ENCODE results near the gene CPT1A.

Gene CPT1A

DNA sequence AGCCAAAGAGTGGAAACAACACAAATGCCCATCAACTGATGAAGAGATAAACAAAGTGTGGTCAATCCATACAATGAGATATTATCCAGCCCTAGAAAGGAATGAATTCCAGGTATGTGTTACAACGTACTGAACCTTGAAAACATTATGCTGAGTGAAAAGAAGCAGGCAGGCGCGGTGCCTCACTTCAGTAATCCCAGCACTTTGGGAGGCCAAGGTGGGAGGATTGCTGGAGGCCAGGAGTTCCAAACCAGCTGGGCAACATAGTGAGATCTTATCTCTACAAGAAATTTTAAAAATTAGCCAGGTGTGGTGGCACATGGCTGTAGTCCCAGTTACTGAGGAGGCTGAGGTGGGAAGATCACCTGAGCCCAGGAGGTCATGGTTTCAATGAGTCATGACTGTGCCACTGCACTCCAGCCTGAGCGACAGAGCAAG lies 65.7 kb downstream of the CPT1A start:
- TF ChIP-seq, protein P1, sequence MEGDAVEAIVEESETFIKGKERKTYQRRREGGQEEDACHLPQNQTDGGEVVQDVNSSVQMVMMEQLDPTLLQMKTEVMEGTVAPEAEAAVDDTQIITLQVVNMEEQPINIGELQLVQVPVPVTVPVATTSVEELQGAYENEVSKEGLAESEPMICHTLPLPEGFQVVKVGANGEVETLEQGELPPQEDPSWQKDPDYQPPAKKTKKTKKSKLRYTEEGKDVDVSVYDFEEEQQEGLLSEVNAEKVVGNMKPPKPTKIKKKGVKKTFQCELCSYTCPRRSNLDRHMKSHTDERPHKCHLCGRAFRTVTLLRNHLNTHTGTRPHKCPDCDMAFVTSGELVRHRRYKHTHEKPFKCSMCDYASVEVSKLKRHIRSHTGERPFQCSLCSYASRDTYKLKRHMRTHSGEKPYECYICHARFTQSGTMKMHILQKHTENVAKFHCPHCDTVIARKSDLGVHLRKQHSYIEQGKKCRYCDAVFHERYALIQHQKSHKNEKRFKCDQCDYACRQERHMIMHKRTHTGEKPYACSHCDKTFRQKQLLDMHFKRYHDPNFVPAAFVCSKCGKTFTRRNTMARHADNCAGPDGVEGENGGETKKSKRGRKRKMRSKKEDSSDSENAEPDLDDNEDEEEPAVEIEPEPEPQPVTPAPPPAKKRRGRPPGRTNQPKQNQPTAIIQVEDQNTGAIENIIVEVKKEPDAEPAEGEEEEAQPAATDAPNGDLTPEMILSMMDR (IDR thresholded peaks at IDR 0.05; ENCODE audit: low read length) = no peak
- no peak for TF ChIP-seq EZH2 (IDR thresholded peaks at IDR 0.05; ENCODE audit: borderline replicate concordance, low read length)
- Histone ChIP-seq H3K4me1 (ENCODE audit: insufficient read depth, low read length, severe bottlenecking) (no peaks in the 10 kb centered on the region), H3K79me2 (ENCODE audit: insufficient read depth, low read length) (no peaks in the 10 kb centered on the region), H4K20me1 (ENCODE audit: insufficient read depth, low read length) (no peaks in the 10 kb centered on the region), H3K27me3 (ENCODE audit: insufficient read depth, low read length) (no peaks in the 10 kb centered on the region), H3F3A (ENCODE audit: insufficient read depth, low read length) (no peaks in the 10 kb centered on the region), H3K9me3 (ENCODE audit: low read length) (no peaks in the 10 kb centered on the region), H2AFZ (ENCODE audit: low read length) (no peak overlapping the region), H3K4me2 (ENCODE audit: low read length) (no peak overlapping the region), H3K4me3 (ENCODE audit: low read depth, low read length, poor library complexity, severe bottlenecking) (no peak overlapping the region), H3K9me2 (ENCODE audit: low read depth, low read length) (no peaks in the 10 kb centered on the region), H3K36me3 (ENCODE audit: insufficient read depth, low read length) (peaks cover 41% of the 10 kb centered on the region), H3K27ac (ENCODE audit: low read depth, low read length, poor library complexity, severe bottlenecking) (no peak overlapping the region), H3K9ac (ENCODE audit: low read length) (no peak overlapping the region)

DNA sequence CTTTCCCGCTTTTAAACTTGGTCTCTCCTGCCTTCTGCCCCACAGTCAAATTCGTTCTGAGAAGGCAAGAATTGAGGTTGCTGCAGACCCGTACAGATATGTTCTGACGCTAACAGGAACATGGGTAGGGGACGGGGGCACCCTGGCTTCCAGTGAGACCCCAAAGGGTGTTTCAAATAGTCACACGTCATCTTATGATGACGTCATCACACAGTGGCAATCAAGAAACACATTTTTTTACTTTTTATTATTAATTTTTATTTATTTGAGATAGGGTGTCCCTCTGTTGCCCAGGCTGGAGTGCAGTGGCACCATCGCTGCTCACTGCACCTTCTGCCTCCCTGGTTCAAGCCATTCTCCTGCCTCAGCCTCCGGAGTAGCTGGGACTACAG lies 67.5 kb downstream of the CPT1A start:
- no peaks in the 10 kb centered on the region for H3F3A ChIP-seq (ENCODE audit: insufficient read depth, low read length)
- H2AFZ ChIP-seq (ENCODE audit: low read length) = no peak overlapping the region
- H3K27ac ChIP-seq (ENCODE audit: low read depth, low read length, poor library complexity, severe bottlenecking) = no peak overlapping the region
- no peaks in the 10 kb centered on the region for H3K27me3 ChIP-seq (ENCODE audit: insufficient read depth, low read length)
- no peak for TF ChIP-seq EZH2 (IDR thresholded peaks at IDR 0.05; ENCODE audit: borderline replicate concordance, low read length)
- TF ChIP-seq, protein P1 (IDR thresholded peaks at IDR 0.05; ENCODE audit: low read length) = no peak
- H3K79me2 ChIP-seq (ENCODE audit: insufficient read depth, low read length) = no peaks in the 10 kb centered on the region
- H3K4me3 ChIP-seq (ENCODE audit: low read depth, low read length, poor library complexity, severe bottlenecking) = no peak overlapping the region
- H3K4me2 ChIP-seq (ENCODE audit: low read length) = no peak overlapping the region
- H4K20me1 ChIP-seq (ENCODE audit: insufficient read depth, low read length) = no peaks in the 10 kb centered on the region
- peaks cover 30% of the 10 kb centered on the region for H3K36me3 ChIP-seq (ENCODE audit: insufficient read depth, low read length)
- no peak overlapping the region for H3K9ac ChIP-seq (ENCODE audit: low read length)
- H3K4me1 ChIP-seq (ENCODE audit: insufficient read depth, low read length, severe bottlenecking) = no peaks in the 10 kb centered on the region
- H3K9me2 ChIP-seq (ENCODE audit: low read depth, low read length) = no peaks in the 10 kb centered on the region
- no peaks in the 10 kb centered on the region for H3K9me3 ChIP-seq (ENCODE audit: low read length)

DNA sequence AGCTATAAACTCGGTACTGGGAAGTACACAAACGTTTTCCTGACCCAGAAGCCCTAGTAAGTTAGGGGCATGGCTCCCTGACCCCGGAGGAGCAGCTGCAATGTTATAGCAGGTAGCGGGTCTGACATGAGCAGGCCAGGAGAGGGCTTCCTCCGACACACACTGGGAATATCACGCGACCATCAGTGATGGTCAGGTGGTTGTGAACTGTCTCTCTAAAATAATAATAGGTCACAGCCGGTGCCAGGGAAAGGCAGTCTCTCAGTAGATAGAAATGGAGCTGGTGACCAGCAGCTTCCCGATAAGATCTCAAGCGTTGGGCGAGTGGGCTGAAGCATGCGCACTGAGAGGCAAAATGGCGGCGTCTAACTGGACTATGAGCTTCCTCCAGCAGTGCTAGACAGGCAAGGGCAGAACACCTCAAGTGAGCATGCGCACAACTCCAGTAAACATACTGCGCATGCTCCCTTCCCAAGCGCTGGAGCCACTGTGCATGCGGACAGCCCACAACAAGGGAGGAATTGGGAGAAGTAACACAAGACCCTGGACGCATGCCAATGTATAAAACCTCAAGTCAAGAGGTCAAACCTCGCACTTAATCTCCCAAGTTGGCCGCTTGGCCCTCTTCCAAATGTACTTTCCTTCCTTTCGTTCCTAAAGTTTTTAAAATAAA lies 68.1 kb downstream of the CPT1A start:
- Histone ChIP-seq H3K9me2 (ENCODE audit: low read depth, low read length) (no peaks in the 10 kb centered on the region), H3K4me2 (ENCODE audit: low read length) (no peak overlapping the region), H3K27me3 (ENCODE audit: insufficient read depth, low read length) (no peaks in the 10 kb centered on the region), H3K9ac (ENCODE audit: low read length) (no peak overlapping the region), H3K4me3 (ENCODE audit: low read depth, low read length, poor library complexity, severe bottlenecking) (no peak overlapping the region), H3K79me2 (ENCODE audit: insufficient read depth, low read length) (no peaks in the 10 kb centered on the region), H4K20me1 (ENCODE audit: insufficient read depth, low read length) (no peaks in the 10 kb centered on the region), H3F3A (ENCODE audit: insufficient read depth, low read length) (no peaks in the 10 kb centered on the region), H3K4me1 (ENCODE audit: insufficient read depth, low read length, severe bottlenecking) (no peaks in the 10 kb centered on the region), H3K9me3 (ENCODE audit: low read length) (no peaks in the 10 kb centered on the region), H2AFZ (ENCODE audit: low read length) (no peak overlapping the region), H3K27ac (ENCODE audit: low read depth, low read length, poor library complexity, severe bottlenecking) (no peak overlapping the region), H3K36me3 (ENCODE audit: insufficient read depth, low read length) (peaks cover 30% of the 10 kb centered on the region)
- TF ChIP-seq, protein P1 (IDR thresholded peaks at IDR 0.05; ENCODE audit: low read length) = no peak
- no peak for TF ChIP-seq EZH2 (IDR thresholded peaks at IDR 0.05; ENCODE audit: borderline replicate concordance, low read length)
